ENCODE data around the gene NRARP.

Gene NRARP

DNA sequence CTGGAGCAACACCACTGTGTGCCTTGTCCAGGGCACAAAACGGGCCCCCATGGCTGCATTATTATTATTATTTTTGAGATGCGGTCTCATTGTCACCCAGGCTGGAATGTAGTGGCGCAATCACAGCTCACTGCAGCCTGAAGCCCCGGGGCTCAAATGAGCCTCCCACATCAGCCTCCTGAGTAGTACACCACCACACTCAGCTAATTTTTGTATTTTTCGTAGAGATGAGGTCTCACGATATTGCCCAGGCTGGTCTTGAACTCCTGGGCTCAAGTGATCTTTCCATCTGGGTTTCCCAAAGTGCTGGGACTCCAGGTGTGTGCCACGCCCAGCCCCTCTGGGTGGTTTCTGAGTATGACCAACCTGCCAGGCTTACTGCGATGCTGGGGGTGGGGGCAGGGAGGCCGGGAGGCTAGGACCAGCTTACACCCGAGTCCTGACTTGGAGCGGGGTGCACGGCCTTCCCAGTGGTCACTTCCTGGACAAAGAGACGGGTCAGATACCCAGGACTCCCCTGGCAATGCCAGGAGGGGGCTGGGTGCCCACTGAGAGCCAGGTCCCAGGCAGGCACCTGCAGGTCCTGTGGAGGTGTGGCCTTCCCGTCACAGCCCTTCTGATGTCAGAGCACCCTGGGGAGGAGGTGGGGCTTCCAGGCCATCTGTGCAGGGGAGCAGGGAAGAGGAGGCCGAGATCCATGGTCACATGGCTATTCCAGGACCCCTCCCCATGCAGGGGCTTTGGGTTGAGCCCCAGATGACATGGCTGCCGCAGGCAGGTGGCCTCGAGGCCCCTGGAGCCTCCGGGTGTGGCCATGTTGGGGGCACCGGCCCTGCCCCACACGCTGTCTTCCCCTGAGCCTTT is 8.3 kb upstream of the NRARP start:
- no peak for DNase-seq

DNA sequence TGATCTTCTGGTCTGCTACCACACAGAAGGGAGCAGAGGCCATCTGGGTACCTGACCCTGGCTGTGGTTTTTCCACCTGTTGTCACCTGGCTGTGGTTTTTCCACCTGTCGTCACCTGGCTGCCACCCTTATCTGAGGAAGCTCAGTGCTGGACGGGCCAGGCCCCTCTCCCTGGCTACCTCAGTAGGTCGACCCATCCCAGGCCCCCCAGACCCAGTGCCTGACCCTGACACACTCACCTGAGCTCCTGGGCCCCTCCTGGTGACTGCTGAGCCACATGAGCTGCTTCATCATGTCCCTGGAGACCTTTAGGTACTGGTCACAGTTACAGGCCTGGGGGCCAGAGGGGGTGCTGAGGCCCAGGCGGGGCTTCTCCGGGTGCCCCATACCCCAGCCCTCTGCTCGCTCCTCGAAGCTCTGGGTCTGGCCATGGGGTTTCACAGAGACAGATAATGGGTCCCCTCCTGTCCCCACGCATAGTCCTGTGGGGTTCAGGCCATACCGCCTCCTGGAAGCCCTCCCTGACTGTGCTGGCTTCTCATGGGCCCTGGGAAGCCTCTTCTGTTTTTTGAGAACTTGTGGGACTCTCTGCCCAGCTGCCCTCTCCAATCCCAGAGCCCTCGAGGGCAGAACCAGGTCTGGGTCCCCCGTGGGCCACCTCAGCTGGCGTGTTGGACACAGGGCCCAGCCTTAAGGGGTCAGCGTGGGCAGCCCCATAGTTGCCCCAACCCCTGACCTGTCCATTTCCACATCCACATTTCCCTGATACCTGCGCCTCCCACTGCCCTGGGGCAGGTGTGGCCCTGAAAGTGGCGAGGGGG is 7.5 kb upstream of the NRARP start:
- DNase-seq = no peak

DNA sequence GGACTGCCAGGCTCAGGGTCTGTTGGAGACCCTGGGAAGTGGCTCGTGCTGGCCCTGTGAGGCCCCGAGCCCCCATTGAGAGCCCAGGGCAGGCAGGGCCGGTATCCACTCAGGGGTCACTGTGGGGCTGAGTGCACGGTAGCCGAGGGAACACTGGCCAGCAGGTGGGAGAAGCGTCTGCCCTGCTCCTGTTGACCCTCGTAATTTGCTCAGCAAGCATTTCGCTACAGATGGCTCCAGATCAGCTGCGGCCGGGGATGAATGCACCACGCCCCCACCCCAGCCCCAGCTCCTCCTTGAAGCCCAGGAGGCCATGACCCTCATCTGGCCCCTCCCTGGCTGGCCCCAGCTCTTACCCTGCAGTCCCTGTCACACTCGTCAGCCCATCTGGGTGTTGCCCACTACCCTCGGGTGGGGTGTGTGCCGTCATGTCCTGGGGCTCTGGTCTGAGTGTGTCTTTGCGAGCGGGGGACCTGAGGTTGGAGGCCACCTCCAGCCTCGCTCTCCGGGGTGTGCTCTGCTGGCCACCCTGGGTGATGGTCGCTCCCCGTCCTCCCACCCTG is 6.1 kb upstream of the NRARP start:
- DNase-seq = no peak

DNA sequence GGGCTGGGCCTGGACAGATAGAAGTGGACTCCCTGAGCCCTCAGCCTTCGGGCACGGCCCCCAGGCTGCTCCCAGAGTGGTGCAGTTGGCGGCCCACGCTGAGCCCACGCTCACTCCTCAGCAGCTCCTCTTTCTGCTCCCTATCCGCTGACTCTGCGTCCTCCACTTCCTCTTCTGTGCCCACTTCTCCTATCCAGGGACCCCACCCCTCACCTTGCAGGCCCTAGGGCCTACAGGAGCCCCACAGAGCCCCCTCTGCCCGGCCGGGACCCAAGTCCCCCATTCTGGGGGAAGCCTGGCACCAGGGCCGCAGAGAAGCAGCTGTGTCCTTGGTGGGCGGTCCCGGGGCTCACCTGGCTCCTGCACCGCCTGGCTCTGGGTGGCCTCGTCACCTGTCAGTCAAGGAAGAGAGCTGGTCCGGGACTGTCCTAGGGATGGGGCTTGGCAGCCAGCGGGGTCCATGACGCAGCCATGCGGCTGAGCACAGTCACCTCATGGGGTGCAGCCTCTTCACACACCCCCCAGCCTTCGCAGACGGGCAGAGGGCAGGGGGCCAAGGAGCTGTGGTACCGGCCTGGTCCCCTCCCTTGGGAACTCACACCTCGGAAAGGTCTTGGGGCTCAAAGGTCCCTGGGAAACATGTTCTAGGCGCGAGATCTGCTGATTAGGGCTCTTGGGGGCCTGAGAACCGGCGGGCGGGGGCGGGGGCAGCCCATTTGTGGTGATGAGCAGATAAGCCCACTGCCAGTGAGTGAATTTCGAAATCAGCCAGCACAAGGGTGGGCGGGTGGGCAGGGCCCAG is 5.4 kb upstream of the NRARP start:
- no peak for DNase-seq

DNA sequence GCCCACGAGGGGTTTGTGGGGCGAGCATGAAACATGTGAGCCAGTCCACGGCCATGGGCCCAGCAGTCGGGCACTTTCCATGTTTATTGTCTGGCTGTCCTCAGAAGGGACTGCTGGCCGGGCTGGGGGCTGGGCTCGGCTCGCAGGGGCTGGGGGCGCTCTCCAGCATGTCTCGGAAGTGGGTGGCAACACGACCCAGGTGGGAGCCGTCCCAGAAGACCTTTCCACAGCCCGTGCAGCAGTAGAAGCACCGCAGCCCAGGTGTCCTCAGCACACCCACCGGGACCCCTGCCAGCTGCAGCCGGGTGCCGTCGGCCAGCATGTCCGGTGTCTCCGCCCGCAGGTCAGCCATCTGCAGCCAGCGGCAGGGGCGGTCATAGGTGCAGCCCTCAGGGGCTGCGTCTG is 4.8 kb upstream of the NRARP start:
- DNase-seq = no peak

DNA sequence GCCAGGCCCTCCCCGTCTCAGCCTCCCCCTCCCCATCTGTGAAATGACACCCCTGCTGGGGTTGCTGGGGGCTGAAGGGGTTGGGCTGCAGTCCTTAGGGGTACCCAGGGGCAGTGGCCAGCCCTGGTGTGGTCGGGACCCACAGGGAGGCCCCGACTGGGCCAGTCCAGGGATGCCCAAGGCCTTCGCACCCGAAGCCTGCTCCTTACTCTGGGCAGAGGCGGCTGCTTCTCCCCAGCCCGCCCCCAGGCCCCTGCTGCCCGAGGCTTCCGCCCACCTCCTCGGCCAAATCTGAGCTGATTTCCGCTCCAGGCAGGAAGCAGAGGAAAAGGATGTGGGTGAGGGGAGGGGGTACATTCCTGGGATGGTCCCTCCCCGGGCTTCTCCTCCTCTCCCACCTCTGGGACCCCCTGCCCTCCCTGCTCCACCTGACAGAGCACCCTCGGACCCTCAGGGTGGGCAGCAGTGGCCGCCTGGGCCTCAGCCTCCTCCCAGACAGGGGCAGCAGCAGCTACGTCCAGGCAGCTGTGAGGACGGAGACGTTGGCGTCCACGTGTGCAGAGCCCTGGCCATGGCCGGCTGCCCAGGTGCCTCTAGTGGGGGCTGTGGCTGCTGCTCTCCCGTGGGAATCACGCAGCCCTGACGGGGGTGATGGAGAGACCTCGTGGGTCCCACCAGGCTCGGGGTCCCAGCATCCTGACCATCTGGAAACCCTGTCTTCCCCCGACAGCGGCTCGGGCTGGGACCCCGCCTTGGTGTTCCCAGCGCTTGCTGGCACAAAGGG is 4.2 kb upstream of the NRARP start:
- DNase-seq = no peak

DNA sequence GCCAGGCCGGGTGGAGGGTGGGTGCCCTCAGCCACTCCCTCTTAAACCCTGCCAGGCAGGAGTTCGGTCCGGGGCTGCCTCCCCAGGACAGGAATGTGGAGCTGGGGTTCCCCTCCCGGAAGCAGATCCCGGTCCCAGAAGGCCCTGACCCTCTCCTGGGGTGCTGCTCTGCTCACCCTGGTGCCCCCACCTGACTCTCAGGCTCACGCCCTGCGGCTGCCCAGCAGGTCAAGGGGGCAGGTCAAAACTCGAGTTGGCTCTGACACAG is 3.7 kb upstream of the NRARP start:
- DNase-seq = no peak

DNA sequence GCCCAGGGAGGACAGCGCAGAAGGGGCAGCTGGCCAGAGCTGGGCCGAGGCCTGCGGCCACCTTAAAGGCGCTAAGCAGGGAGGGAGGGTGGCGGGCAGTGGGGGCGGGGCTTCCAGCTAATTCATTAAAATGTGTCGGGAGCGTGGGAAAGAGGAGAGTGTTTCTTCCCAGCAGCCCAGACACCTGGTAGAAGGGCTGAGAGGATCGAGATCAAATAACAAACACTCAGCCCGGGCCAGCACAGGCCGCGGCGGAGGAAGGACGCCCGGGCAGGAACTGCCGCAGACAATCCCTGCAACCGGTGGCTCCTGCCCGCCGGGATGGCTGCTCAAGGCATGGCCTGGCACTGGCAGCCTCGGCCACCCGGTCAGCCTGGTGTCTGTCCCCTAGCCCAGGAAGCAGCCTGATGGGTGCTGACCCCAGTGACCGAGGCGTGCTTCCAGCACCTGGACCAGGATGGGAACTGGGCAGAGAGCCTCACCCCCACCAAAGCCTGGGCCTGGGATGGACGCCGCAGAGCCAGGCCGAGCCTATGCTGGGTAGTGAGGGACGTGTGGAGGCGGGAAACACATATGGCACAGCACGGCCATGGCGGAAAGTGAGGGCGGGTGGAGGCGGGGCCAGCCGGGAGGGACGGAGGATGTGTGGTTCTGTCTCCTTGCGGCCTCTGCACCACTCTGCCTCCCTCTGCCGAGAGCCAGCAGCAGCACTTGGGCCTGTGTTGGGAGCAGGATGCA is 3.2 kb upstream of the NRARP start:
- DNase-seq = peak; percentile 49 to 52

DNA sequence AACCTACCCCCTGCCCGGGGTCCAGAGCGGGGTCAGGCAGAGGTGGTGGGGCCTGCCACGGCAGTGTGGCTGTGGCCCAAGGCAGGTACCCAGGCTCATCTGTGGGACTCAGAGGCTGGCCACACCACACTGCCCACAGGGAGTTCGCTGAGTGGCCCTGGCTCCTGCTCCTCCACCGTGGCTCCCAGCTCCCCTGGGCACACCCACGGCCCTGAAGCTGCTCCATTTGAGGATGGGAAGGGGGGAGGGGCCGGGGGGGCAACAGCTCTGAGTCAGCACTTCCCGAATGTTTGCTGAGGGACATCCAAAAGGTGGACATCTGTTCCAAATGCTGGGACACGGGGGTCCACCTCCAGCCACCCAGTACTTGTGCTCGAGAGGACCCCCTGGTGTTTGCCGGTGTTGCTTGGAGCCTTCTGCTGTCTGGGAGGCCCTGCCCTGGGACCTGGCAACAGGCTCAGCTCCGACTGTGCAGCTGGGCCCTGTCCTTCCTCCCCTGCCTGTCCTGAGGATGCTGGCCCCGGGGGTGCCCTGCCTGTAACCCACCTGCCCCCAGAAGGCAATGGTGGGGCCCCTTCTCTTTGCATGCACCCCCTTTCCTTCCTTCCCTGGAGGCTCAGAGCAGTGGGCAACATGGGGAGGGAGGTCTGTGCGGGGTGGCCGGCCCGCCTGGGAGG is 2.5 kb upstream of the NRARP start:
- DNase-seq = no peak

DNA sequence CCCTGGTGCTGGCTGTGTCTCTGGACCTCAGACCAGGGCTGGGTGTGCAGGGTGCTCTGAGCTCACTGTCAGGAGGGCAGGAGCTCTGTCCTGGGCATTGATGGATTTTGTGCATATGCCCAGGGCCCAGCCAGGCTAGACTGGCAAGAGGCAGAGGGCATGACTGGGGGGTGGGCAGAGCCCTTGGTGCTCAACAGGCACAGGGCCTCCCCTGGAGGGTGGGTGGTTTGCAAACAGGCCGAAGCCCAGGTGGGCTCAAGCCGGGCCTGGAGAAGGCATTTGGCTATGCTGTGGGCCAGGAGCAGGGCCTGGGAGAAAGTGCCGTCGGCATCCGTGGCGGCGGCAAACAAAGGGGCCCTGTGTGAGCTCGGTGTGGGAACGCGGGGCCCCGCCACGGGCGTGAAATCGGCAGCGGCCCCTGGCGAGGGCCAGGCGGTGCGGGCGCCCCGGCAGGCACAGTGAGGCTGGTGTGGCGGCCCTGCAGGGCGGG is 1.9 kb upstream of the NRARP start:
- no peak for DNase-seq

DNA sequence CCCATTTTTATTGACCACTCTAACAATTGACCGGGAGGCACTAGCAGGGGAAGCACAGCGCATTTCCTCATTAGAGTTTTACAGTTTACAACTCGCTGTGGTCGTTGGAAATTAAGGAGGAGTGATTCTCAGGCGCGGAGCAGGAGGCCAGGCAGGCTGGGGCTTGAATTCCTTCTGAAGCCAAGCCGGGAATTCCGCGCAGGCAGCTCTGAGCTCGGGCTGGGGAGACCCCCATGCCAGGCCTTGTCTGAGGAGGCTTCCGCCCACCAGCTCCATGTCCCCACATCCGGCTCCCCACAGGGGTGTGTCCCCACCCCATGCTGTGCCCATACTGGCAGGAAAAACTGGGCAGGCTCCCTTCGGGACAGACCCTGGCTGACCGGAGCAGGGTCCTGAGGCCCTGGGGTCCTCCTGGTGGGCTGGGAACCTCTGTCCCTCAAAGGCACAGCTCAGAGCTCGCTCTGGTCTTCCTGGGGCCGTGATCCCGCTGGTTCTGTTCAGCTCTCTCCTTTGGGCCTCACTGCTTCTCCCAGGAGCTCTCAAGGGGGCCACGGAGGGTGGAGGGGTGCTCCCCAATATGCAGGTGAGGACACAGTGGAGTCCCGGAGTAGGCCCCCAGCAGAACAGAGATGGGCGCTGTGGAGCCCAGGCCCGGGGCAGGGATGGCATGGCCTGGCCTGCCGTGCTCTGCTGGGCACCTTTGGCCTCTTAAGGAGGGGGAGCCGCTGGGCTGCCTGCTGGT is 1.3 kb upstream of the NRARP start:
- DNase-seq = no peak

DNA sequence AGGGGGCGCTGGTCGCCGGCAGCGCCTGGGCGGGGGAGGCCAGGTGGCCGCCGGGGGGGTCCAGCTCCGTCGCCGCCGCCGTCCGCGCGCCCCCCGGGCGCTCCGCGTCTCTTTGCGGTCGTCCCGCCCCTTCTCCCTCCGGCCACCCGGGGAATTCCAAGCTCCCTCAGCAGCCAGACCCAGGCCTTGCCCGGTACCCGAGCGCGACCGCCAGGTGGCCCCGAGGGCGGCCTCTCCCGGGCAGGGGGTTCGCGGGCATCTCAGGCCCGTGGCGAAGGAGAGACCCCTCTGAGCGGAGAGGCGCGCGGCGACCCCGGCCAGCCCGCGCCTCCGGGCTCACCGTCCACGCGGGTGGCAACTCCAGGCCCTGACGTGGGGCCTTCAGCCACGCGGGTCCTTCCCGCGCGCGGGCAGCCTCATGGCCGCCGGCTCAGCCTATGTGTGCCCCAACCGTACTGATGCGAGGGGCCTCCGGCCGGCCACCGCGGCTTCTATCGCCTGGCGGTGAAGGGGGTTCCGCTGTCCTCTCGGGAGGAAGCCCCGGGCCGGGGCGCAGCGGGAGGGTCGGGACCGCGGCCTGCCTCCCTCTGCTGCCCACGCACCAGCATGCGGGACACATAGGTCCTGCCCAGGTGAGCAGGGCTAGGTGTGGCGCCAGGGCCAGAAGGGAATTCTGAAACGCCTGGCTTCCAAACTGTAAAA is 529 bp upstream of the NRARP start:
- no peak for DNase-seq

DNA sequence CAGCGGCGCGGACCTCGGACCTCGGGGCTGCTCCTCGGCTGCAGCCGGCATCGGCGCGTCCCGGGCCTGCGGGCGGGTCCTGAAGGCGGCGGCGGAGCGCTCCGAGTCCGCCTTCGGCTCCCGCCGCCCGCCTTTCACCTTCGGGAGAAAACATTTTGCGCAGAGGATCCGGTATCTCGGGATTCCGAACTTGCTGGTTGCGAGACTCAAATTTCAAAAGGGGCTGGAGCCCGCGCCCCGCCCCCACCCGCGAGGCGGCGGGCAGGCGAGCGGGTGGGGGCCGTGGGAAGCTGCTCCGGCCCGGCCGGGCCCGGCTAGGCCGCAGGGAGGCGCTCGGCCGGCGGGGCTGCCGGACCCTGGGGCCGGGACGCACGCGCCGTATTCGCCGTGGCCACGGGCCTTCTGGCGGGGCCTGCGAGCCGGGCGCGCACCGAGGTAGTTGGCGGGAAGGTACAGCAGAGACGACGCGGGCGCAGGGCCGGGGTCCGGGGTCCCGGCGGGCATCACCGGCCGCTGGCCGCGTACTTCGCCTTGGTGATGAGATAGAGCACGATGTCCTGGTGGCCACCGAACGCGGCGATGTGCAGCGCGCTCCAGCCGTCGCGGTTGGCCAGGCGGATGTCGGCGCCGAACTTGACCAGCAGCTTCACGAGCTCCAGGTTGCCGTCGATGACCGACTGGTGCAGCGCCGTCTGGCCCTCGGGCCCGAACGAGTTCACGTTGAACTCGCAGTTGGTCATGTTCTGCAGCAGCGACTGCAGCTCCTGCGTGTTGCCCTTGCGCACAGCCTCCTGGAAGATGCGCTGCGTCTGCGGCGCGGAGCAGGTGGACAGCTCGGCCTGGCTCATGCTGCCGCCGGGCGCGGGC is 757 bp downstream of the NRARP start:
- DNase-seq = no peak

DNA sequence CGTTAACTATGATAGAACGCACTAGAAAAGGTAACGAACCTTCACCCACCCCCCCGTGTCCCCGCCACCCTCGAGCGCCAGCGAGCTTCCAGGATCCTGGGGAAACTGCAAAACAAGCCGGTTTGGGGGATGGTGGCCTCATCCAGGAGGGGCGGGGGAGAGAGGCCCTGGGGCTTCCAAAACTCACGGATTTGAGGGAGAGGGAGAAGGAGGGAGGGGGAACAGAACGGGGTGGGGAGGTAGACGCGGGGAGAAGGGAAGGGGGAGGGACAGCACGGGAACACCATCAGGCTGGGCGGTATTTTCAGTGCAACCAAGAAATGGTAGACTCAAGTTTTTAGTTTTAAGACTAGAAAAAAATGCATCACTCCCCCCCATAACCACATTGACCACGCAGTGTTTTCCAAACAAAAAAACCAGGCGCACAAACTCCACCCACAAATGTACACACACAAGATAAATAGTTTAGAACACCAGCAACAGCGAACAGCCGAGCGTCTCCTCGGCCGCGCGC is 1.4 kb downstream of the NRARP start:
- DNase-seq = no peak

DNA sequence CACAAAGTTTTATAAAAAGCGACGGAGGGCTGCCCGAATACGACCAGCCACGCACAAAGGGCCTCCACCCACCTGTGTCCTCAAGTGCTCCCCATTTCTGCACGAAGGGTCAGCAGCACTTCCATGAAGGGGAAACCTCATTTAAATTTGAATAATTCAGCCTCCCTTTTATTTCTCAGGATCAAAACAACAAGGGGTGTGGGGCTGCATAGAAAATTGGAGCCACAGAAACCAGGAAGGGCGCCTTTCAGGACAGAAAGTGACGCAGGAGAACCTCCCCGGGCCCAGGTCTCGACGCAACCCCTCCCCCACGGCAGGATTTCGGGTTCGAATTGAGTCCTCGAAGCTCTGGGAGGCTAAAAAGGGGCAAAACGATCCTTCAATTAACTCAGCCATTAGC is 2.1 kb downstream of the NRARP start:
- no peak for DNase-seq

DNA sequence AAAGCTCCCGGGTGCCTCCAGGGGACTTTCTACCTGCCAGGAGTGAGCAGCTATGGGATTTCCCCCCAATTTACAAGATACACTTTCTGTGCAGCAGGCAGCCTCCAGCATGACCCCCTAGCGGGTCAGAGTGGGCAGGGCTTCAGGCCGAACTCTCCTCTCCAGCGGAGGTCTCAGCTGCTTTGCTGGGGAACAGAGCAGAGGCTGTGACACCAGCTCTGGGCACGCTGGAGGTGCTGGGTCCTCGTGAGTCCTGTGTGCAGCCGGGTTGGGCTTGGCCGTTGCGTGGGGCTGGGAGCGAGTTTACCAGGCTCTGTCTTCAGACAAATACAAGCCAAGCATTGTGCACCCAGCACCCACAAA is 2.9 kb downstream of the NRARP start:
- no peak for DNase-seq

DNA sequence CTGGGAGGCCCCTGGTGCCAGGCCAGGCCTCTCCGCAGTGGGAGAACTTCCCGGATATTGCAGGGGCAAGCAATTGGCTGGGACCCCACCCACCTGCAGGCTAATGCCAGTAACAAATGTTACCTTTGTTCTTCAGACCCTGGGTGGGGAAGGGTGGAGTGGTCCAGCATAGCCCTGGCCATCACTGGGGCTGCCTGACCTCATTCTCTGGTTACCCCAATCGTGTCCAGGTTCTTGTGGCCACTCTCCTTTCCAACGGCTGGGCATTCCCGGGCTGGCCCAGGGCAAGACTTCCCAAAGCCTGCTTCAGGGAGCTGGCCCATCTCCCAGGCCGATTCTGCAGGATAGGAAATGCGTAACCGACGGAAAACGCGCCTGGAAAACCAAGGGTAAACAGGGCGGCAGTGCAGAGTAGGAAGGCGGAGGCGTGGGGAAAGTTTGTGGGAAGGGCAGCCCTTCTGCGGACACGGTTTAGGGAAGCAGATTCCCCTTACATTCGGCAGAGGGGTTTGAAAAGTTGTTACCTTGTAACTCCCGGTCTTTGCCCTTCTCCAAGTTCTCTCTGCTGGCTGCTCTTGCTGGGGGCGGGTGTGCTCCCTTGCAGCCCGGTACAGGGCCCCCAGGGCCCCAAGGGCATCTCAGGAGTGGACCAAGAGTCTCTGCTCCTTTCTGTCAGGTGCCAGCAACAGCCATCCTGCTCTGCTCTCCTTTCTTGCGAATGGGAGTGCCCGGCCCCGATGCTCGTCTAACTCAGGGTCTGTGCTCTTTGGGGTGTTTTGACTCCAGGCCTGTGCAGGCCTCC is 3.5 kb downstream of the NRARP start:
- DNase-seq = no peak

DNA sequence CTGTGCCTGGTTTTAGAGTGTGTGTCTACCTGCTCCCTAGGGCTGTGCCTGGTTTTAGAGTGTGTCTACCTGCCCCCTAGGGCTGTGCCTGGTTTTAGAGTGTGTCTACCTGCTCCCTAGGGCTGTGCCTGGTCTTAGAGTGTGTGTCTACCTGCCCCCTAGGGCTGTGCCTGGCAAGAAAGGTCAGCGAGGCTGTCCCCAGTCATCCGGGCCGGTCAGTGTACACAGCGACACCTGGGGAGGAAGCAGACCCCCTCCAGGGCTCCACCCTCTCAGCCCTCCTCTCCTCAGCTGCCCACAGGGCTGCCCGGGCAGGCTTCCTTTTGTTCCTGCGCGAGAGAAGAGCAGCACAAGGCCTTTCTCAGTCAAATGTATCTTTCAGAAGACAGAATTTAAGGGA is 4.1 kb downstream of the NRARP start:
- no peak for DNase-seq

All from activated CD4-positive, alpha-beta T cell treated with anti-CD3 and anti-CD28 coated beads, Interleukin-2, amount 50 U/mL, for 4 hours (primary cell).